Immature natural killer cell (primary cell): Measurements from ENCODE around the gene INPP5E. TPM values are rescaled to one million over a fixed set of nuclear protein-coding genes. Genes with fewer than 3 reads are reported as not detected.

Source experiments
- DNase-seq, 3 donors: peaks; one replicate each; pipeline ENCODE4 v3.0.0; 2022; ENCODE audit warnings: mixed read lengths in 1 of 3
- H3K27ac Mint-ChIP-seq, 6 donors: one replicate each; pipeline ENCODE4 v1.8.0; 2020; ENCODE audit warnings: mixed read lengths in 6 of 6, mild to moderate bottlenecking in 5 of 6, inconsistent platforms in 4 of 6, moderate library complexity in 3 of 6
- H3K27me3 Mint-ChIP-seq, 3 donors: one replicate each; pipeline ENCODE4 v1.8.0; 2020 to 2021; ENCODE audit warnings: low read depth in 3 of 3, mild to moderate bottlenecking in 3 of 3, mixed read lengths in 3 of 3, moderate library complexity in 3 of 3, inconsistent platforms in 1 of 3
- H3K36me3 Mint-ChIP-seq, 3 donors: one replicate each; pipeline ENCODE4 v1.8.0; 2020; ENCODE audit warnings: mixed read lengths in 3 of 3, inconsistent platforms in 2 of 3, mild to moderate bottlenecking in 2 of 3
- H3K4me1 Mint-ChIP-seq, 2 donors: one replicate each; pipeline ENCODE4 v1.8.0; 2020; ENCODE audit warnings: inconsistent platforms in 2 of 2, mild to moderate bottlenecking in 2 of 2, mixed read lengths in 2 of 2, moderate library complexity in 1 of 2
- H3K4me3 Mint-ChIP-seq, 5 donors: one replicate each; pipeline ENCODE4 v1.8.0; 2020; ENCODE audit warnings: mild to moderate bottlenecking in 5 of 5, mixed read lengths in 5 of 5, inconsistent platforms in 3 of 5, moderate library complexity in 3 of 5
- H3K9me3 Mint-ChIP-seq, 6 donors: one replicate each; pipeline ENCODE4 v1.8.0; 2020; ENCODE audit warnings: mild to moderate bottlenecking in 6 of 6, mixed read lengths in 6 of 6, inconsistent platforms in 4 of 6, moderate library complexity in 3 of 6
- polyA plus RNA-seq, 3 donors: library from polyadenylated mRNA; unstranded; fragments of 300-500 nt; fragmentation: Illumina TruSeq; gene quantifications; one replicate each; pipeline ENCODE4 v1.2.3, GENCODE V29; 2021

Gene INPP5E
- polyA plus RNA-seq, 3 donors from 2014 or later, result 0.85 to 4.4 (median 0.96) TPM

DNA sequence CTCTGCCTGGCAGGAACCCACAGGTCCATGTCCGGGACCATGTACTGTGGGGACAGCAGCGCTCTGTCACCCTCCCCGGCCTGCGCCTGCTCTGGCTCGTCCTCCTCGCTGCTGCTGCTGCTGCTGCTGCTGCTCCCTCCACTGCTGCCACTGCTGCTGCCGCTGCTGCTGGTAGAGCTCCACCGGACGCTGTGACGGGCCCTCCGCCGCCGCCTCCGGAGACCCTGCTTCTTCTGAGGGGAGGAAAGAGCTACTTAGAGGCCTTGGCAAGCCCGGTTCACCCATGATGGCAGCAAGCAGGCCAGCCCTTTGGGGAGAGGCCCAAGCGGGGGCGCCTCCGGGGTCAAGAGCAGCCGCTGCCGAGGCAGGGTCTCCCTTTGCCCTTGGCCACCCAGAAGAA lies 56.2 kb downstream of the INPP5E start:
- no peak for DNase-seq
- H3K4me1 Mint-ChIP-seq, result peaks cover 13 to 18% of the 10 kb centered on the region in 2 donors
- H3K27me3 Mint-ChIP-seq, result peaks cover 0 to 2% (median 1%) of the 10 kb centered on the region in 3 donors
- no peaks in the 10 kb centered on the region for H3K9me3 Mint-ChIP-seq
- peaks cover 7 to 31% (median 14%) of the 10 kb centered on the region in 3 donors for H3K36me3 Mint-ChIP-seq
- no peak overlapping the region for H3K27ac Mint-ChIP-seq
- no peak overlapping the region for H3K4me3 Mint-ChIP-seq

DNA sequence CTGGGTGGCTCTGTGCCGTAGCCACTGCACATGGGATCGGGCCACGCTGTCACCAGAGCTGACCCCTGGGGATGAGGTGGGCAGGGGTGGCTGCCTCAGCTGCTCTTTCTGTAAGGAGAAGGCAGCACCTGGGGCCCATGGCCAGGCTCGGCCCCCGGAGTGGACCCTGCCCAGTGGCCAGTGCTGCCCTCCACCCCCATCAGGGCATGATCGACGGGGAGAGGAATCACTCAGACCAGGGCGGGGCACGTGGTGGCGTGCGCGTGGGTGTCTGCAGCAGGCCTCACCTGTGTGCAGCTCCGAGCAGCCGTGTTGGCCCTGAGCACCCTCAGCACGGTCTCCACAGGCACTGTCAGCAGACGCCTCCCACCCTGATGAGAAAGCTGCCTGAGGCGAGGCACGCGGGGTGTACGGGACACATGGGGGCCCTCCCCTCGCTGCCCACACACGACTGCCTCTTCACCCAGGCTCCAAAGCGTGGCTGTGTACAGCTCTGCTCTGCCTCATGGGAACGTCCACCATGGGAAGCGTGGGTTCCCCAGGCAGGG lies 57.6 kb downstream of the INPP5E start:
- DNase-seq, result no peak
- Mint-ChIP-seq H3K36me3 (peaks cover 7 to 23% (median 14%) of the 10 kb centered on the region in 3 donors), H3K27me3 (peaks cover 0 to 1% (median 0%) of the 10 kb centered on the region in 3 donors), H3K27ac (no peak overlapping the region), H3K4me1 (peaks cover 13 to 18% of the 10 kb centered on the region in 2 donors), H3K4me3 (no peak overlapping the region), H3K9me3 (no peaks in the 10 kb centered on the region)

DNA sequence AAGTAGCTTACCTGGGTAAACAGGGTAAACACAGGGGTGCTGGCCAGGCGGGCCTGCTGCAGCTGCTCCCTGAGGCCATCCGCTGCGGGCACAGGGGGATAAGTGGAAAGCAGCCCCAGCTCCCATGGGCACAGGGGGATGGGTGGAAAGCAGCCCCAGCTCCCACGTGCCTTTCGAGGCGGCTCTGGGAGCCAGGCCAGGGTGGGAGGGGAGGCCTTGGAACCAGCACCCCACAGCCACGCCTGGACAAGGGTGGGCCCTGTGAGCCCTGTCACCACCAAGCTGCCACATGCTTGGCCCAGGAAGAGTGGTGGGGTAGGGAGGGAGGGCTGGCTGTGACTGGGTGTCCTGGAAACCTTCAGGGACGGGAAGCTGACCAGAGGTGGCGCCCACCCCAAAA lies 58.3 kb downstream of the INPP5E start:
- Mint-ChIP-seq H3K9me3 (no peaks in the 10 kb centered on the region), H3K4me3 (no peak overlapping the region), H3K27me3 (peaks cover 0 to 3% (median 0%) of the 10 kb centered on the region in 3 donors)

DNA sequence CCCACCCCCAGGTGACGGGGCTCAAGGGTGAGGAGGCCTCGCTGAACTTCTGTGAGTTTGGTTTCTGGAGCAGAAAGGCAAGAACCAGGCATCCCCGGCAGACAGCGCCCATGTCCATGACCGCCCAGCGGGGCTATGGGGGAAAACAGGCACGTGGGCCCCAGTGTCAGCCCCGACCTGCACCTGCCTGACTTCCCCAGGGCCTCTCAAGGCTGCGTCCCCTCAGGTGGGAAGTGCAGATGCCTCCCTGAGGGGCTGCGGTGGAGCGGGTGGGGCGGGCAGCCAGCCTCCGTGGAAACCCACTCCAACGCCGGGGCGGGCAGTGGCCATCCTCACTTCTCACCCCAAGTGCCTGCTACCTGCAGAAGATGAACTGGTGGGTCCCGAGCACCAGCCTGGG lies 59.3 kb downstream of the INPP5E start:
- Mint-ChIP-seq H3K27me3 (peaks cover 0 to 5% (median 0%) of the 10 kb centered on the region in 3 donors), H3K9me3 (no peaks in the 10 kb centered on the region), H3K4me3 (no peak overlapping the region), H3K27ac (no peak overlapping the region), H3K4me1 (peaks cover 8 to 10% of the 10 kb centered on the region in 2 donors), H3K36me3 (peaks cover 7 to 12% (median 8%) of the 10 kb centered on the region in 3 donors)
- no peak for DNase-seq

More for the DNA sequence above, 58.3 kb downstream of the INPP5E start:
- no peak overlapping the region for H3K27ac Mint-ChIP-seq
- no peak for DNase-seq
- H3K36me3 Mint-ChIP-seq, result peaks cover 7 to 19% (median 14%) of the 10 kb centered on the region in 3 donors
- H3K4me1 Mint-ChIP-seq, result peaks cover 13 to 18% of the 10 kb centered on the region in 2 donors

DNA sequence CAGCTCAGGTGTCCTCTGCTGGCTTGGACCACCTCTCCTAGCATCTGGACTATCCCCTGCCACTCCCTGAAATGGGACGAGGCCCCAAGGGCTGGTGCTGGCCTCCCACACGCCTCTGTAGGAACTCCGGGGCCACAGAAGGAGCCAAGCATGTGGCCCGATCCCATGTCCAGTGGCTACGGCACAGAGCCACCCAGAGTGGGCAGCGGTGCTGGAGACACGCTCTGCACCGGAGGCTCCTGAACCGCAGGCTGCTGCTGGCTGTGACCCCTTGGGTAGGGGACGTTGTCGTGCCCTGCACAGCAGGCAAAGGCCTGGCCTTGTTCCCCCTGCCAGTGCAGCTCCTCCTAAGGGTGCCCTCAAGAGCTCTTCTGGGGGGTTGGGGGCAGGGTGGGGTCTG lies 59.8 kb downstream of the INPP5E start:
- Mint-ChIP-seq H3K27ac (no peak overlapping the region), H3K9me3 (no peaks in the 10 kb centered on the region), H3K27me3 (peaks cover 0 to 5% (median 0%) of the 10 kb centered on the region in 3 donors), H3K36me3 (peaks cover 4 to 9% (median 5%) of the 10 kb centered on the region in 3 donors), H3K4me1 (peaks cover 4 to 6% of the 10 kb centered on the region in 2 donors), H3K4me3 (no peak overlapping the region)
- DNase-seq, result no peak

DNA sequence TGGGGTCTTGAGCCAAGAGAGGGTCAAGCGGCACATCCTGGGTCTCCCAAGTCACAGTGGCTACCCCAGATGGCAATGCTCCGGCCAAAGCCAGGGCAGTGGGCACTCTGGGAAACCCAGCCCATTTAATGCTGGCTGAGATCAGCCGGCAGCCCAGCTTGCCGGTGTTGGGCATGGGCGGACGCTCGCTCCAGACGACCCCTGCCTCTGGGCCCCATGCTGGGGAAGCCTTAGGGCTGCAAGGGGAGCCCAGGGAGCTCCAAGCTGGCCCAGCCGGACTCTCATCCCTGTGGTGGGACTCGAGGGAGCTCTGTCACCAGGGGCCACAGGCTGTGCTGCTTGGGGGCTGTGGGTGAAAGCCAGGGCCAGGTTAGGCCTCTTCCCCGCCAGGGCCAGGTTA lies 60.2 kb downstream of the INPP5E start:
- Mint-ChIP-seq H3K27ac (no peak overlapping the region), H3K4me3 (no peak overlapping the region), H3K27me3 (peaks cover 0 to 5% (median 0%) of the 10 kb centered on the region in 3 donors), H3K36me3 (peaks cover 0 to 4% (median 0%) of the 10 kb centered on the region in 3 donors), H3K4me1 (peaks cover 0 to under 1% of the 10 kb centered on the region in 2 donors), H3K9me3 (no peaks in the 10 kb centered on the region)
- no peak for DNase-seq

DNA sequence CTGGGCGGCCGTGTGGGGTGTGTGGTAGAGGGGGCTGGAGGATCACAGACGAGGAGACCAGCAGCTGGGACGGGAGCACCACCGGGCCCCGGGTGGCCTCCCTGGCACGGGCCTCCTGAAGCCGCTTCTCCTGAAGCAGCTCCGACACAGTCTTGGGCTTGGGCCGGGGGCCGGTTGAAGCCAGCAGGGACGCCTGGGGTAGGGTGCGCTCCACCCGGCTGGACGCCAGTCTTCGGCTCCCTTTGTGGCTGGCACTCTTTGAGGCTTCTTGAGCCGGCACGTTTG lies 60.7 kb downstream of the INPP5E start:
- Mint-ChIP-seq H3K27me3 (peaks cover 0 to 5% (median 0%) of the 10 kb centered on the region in 3 donors), H3K27ac (no peak overlapping the region), H3K9me3 (no peaks in the 10 kb centered on the region), H3K4me3 (no peak overlapping the region), H3K4me1 (no peaks in the 10 kb centered on the region), H3K36me3 (peaks cover 0 to 4% (median 0%) of the 10 kb centered on the region in 3 donors)
- no peak for DNase-seq

Other genes with a start within 250 kb of the INPP5E start
- not detected for gene LHX3, start 234.7 kb downstream of the INPP5E start, polyA plus RNA-seq
- gene QSOX2, start 194.0 kb downstream of the INPP5E start, polyA plus RNA-seq, result under 1 TPM in 2 of 3 donors, not detected in 1; 0.59 to 0.89 TPM
- gene CCDC187, start 135.8 kb downstream of the INPP5E start, polyA plus RNA-seq, result not detected
- 1 to 10 TPM in 1 of 3 donors, under 1 TPM in 1, not detected in 1; 0.43 to 1.3 TPM for gene GPSM1, start 112.3 kb downstream of the INPP5E start, polyA plus RNA-seq
- gene DNLZ, start 76.1 kb downstream of the INPP5E start, polyA plus RNA-seq, result 10 to 100 TPM; 58.4 to 77.4 (median 61.8) TPM
- gene CARD9, start 66.2 kb downstream of the INPP5E start, polyA plus RNA-seq, result under 1 TPM in 2 of 3 donors, not detected in 1; 0.28 to 0.56 TPM
- 1 to 10 TPM in 2 of 3 donors, under 1 TPM in 1; 0.40 to 2.0 (median 1.0) TPM for gene SNAPC4, start 39.7 kb downstream of the INPP5E start, polyA plus RNA-seq
- gene ENTR1, start 29.2 kb downstream of the INPP5E start, polyA plus RNA-seq, result 10 to 100 TPM in 1 of 3 donors, 1 to 10 TPM in 2; 5.7 to 11.5 (median 6.2) TPM
- 10 to 100 TPM; 34.5 to 43.5 (median 42.6) TPM for gene PMPCA, start 29.2 kb downstream of the INPP5E start, polyA plus RNA-seq
- 10 to 100 TPM in 2 of 3 donors, 1 to 10 TPM in 1; 3.9 to 46.0 (median 15.9) TPM for gene SEC16A, start 43.2 kb upstream of the INPP5E start, polyA plus RNA-seq
- 10 to 100 TPM in 1 of 3 donors, 1 to 10 TPM in 1, under 1 TPM in 1; 0.98 to 22.8 (median 4.3) TPM for gene NOTCH1, start 106.2 kb upstream of the INPP5E start, polyA plus RNA-seq
- gene EGFL7, start 223.1 kb upstream of the INPP5E start, polyA plus RNA-seq, result 1 to 10 TPM in 1 of 3 donors, not detected in 2; 1.6 TPM
- gene AGPAT2, start 247.6 kb upstream of the INPP5E start, polyA plus RNA-seq, result 10 to 100 TPM; 34.0 to 40.9 (median 35.2) TPM